SK-N-DZ (cell line): ENCODE results near the gene KCNJ1.

ENCODE experiments used
- DNase-seq: peaks from one replicate; pipeline ENCODE4 v3.0.0-alpha.2; 2015; ENCODE audit warnings: low spot score

Gene KCNJ1

DNA sequence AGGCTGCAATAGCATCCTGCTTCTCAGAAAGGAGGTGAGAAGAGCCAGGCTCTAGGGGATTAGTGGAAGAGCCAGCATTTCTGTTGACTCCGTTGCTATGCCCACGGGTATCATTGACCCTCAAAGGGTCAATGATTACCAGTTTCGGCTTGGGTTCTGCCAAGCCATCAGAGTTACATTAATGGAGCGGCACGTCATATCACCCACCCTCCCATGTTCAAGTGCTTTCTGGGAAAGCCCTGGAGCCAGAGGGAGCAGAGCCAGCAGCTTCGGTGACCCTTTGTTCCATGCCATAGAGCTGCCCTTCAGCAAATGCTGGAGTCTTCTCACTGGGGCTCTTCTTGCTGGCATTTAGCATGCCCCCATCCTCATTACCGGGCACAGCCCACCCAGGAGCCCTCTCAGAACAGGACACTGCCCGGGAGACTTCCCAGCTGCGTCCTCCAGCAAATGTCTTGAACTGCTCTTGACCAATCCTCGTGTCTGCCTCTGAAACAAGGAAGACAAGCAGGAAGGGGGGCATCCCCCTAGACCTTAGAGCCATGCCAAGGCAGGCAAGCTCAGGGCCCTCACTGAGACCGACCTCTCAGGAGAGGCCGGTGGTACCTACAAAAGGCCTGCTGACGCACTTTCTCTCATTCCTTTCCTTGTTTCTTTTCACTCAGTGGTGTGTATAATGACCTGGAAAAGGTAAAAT lies 14.6 kb downstream of the KCNJ1 start:
- no peak for DNase-seq

DNA sequence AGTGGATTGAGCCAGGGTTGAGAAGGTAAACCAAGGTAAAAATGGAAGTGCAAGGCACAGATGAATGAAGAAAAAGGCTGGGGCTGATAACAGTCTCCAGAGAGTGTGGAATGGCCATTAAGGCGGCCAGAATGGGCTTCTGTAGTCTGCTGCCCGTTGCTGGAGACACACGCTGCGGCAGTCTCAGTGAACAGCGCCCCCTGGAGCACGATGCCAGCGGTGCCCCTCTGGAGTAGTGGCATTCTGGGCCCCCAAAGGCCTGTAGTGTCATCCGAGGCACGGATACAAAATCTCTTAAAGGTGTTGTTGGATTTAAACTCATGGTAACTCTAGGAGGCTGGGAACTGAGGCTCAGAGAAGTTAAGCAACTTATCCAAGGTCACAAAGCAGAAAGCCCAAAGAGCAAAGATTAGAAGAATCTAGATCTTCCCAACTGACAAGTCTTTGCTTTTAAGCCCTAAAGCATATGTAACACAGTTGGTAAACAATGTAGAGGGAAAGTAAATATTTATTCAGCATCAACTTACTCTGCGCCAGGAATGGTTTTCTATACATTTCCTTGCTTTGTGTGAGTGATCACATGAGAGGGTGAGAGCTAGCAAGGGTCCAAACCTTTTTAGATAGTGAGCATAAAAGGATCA lies 18.2 kb downstream of the KCNJ1 start:
- DNase-seq = no peak

DNA sequence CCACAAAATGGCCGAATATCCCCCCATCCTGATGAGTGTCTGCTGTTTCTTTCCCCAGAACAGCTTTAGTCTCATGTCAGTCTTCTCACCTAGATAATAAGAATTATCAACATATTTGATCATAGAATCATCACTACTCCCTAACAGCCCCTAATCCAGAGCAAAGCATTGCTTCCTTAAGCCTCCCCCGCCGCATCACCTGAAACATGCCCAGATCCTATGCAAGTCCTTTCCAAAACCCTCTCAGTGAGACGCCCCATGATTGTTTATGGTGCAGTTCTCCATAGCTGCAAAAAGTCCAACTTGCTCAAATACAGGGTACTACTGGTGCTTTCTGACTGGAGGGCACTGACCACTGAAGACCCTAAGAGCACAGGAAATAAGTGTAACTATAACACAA lies 20.1 kb downstream of the KCNJ1 start:
- no peak for DNase-seq

DNA sequence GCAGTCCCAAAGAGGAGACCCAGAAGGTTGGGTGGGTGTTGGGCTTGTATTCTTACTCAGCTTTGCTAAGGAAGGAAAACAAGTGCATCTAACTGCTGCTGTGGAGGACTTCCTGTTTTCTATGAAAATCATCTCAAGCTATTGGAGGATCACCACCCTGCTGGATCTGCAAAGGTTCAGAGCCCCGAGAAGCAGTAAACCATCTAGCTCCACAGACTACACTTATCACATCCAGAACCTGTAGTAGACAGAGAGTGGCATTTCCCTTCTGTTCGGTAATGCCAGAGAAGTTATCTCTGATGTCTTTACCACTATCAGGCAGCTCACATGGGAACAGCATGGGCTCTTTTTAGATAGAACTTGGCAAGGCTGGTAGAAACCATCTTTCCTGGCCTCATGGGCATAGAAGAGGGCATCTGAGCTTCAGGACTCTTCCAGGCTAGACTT lies 21.7 kb downstream of the KCNJ1 start:
- no peak for DNase-seq

DNA sequence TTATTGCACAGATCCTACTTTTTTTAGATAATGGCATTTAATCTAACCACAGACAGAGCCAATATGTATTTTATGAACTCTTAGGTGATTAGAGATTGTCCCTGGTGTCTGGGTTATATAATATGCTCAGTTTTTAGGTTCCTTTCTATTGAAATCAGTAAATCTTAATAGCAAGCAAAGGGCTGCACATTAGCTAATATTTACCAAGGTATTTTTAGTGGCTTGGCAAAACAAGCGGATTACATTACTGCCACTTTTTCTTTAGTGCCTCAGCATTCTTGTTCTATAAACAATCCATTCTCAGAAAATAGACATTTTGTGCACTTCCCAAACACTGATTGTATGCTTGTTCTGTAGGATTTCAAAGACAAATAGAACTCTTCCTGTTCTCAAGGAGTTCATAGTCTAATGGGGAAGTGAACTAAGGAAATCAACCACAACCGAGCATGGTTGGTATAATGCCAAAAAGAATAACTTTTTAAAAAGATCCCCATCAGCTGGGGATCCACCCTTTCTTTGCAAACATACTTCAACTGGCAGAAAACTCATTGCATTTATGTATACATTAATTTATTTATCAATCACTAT lies 23.8 kb downstream of the KCNJ1 start:
- no peak for DNase-seq

DNA sequence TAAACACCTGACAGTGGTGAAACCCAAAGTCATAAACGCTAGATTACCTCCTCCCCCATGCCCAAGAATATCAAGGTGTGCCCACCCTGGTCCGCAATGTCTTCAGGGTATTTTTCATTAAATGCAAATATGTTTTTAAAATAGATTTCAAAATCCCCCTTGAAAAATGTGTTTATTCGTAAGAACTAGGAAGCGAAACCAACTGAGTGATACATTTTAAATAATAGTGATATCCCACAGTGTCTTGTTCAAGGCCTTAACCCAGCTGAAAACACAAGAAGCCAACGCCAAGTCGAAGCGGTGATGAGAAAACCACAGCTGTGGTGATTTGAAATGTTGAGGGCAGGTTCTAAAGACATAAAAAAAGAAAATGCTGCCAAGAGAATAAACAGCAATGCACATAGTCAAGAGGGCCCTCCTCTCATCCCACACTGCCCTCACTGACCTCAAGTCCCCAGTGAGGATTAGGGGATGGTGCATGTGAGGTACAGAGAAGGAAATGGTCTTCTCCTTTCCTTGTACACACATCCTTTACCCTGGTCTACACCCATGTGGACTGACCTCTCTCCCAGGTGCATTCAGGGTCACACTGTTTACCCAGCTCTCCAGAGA lies 25.5 kb downstream of the KCNJ1 start:
- no peak for DNase-seq

DNA sequence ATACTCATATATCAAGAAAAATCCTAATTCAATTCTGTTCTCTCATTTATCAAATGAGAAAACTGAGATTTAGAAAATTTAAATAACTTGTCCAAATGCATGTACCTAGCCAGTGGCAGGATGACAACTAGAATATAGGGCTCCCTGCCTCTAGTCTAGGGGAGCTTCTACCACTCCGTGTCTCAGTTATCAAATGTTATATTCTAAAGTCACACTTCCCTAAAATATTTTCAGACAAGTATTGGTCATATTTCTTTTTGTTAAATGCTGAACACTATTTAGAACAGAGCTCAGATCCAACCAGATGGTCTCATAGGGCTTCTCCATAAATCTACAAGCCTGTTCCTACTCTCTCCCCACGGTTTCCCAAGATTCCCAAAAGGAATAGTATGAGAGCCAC lies 26.3 kb downstream of the KCNJ1 start:
- DNase-seq = no peak

DNA sequence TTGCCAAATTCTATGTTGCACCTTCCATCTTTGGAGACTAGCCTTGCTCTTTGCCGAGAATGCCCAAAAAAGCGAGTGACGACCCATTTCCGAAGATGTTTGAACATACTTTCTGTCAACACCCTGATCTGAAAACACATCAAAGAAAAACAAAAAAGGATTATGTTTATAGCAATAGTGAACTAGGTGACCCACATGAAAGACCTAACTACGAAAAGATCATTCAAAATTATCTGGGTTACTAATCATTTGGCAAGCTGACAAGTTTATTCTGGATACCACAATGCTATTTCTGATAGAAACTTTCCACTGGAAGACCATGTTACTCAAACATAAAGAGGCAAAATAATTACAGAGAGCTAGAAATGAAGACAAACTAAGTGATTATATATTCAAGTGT lies 27.0 kb downstream of the KCNJ1 start:
- no peak for DNase-seq

DNA sequence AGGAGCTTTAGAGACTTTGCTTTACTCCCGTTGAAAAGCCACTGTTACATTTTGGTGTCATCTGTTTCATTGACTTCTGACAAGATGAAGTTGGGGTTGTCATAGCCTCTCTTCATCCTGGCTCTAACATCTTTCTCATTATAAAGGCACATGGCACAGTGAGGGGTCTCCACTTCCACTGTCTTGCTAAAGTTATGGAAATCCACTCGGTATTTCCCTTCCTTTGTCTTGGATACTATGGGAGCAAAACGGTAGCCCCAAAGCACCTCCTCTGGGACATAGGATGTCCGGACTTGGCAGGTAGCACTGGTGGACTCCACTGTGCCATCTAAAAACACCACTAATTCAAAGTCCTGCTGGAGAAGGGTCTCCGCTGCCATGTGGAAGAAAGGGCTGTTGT lies 28.0 kb downstream of the KCNJ1 start:
- DNase-seq = no peak

DNA sequence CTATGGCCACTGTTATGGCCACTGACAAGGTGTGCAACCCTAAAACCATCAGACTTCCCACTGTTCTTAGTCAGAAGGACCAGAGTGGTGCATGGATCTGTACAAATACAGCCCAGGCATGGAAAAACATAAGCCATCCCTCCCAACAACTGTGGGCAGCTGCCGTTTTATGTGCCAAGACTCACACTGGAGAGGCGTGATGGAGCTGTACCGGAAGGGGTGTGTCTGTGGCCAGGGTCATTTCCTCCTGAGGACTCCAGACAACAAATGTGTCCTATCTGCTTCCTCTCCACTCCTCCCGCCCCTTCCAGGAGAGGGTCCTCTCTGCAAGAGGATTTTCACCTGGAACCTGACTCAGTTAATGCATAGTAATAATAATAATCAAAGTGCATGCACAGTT lies 29.5 kb downstream of the KCNJ1 start:
- no peak for DNase-seq

DNA sequence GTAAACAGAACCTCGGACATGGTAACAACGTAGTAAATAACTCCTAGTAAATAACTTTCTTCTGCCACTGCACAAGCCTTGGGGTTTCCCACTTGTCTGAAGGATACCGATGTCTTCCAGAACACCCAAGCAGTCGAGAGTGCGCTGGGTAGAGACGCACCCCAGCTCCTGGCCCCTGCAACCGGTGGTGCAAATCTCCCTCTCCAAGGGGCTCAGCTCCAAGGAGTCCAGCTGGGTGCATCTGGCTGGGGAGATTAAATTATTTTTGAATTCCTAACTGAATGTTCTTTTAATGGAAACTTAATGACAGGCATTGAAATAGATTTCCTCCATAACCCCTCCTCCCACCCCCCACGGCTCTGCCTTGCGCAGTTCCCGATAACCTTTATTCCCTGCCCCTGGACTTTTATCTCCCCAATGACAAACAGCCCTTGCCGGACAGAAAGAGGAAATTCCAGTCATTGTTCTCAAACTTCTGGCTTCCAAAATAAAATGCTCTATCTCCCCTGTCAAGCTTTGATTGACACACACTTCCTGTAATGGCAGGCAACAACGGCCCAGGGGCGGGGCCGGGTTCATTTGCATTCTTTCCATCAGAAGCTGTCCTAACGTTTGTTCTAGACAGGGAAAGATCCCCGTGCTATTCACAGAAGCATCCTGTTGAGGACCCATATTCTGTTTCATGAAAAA lies 31.2 kb downstream of the KCNJ1 start:
- DNase-seq = no peak

DNA sequence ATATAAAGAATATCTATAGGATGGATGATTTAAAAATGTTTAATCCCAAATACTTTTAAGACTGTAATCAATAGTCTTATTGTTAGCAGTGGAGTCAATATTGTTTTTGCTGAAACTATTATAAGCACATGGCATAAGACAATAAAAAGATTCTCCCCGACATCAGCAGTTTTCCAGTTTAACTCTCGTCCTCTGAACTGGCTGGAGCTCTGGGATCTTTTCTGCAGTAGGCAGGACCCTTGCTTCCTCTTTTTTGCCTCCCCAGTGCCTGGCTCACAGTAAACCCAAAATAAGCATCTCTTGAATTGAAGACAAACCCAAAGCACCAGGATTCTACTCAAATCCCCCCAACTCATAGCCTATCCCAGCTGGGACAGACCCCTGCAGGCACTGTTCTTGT lies 32.9 kb downstream of the KCNJ1 start:
- DNase-seq = no peak

DNA sequence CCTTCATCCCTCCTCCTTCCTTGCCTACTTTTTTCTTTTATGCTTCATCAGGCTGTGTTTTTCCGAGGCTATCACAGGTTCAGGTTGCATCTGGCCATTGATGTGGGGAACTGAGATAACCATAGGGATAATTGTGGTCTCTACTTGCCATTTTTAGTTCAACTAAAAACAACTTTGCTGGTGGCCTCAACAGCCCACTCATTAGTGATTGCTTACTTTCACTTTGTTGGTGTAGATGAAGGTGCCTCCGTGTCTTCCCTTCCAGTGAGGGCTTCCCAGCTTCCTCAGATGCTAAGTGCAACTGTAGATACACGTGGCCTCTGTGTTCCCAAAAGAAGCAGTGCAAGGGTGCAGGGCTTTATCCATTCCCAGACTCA lies 35.0 kb downstream of the KCNJ1 start:
- DNase-seq = no peak

DNA sequence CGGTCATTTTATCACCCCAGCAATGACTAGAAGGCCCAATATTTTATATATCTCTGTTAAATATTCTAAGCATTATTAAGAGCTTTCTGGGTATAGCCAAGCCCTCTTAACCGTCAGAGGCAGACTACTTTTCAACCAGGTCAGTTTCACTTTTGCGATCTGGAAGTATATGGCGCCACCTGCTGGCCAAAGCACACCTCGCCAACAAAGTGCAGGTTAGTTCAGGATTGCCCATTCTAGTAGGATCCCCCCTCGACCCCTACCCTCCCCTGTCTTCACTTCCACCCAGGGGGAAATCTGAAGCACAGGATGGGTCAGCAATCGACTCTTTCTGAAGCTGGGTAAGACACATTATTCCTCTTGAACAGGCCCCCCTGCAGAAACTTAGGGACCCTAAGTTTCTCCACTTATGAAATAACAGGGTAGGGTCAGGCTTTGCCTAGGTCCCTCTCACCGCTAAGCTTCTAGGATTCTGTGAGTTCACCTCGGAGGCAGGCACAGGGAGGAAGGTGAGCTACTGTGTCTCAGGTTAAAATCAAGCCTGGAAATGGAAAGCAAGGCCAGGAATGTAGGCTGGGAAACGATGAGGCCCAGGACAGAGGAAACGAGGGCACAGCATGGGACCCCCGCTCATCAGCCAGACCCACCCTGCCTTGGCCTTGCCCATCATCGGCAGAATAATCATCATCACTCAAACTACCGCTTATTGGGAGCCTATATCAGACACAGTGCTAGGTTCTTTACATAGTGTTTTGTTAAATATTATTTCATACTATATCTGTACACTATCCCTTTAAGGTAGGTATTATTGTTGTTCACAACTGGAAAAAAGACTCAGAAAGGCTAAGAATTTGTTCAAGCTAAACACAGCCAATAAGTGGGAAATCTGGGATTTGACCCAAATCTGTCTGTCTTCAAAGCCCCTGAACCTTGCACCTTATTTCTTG lies 35.6 kb downstream of the KCNJ1 start:
- DNase-seq = peak; percentile 42

DNA sequence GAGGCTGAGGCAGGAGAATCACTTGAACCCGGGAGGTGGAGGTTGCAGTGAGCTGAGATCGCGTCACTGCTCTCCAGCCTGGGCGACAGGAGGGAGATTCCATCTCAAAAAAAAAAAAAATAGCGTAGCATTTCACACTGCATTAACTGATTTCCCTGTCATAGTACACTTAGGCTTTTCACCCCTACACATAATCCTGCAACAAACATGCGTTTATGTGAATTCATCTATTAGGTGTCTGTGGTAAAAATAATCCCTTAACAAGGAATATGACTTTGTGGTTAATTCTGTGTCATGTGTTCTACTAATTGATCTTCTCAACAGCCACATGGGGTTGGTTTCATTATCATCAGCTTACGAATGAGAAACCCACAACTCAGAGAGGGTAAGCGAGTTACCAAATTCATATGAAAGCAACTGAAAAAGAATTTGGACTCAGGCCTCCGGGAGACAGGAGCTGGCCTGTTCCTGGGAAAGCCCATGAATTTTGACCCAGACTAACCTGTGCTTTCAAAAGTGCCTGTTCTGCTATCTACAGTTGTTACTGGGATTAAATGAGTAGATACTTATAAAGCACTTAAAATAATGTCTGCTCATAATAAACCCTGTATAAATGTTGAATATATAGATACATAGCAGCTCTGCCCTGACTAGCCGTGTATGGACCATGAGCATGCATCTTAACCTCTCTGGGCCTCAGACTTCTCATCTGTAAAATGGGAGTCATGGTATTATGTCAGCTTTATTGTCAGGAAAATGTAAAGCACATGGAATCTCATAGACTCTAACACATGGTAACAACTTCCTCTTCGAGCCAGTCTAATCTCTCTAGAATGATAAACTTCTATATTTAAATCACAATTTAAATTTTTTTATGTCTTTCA lies 36.6 kb downstream of the KCNJ1 start:
- no peak for DNase-seq

DNA sequence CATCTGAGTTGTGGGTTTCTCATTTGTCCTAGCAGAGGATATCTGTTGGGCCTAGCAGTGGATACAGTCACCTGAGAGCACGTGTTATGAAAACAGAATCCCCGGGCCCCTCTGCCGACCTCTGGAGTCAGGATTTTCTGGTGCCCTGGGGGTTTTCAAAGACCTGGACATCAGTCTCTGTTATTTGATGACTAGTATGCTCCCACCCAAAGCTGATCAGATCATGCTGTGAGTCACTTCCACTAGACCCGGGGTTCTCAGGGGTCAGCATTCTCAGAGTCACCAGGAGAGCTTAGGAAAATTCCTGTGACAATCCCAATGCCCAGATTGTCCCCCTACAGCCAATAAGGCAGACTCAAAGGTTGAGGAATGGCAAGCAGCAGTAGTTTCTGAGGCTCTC lies 38.7 kb downstream of the KCNJ1 start:
- no peak for DNase-seq

DNA sequence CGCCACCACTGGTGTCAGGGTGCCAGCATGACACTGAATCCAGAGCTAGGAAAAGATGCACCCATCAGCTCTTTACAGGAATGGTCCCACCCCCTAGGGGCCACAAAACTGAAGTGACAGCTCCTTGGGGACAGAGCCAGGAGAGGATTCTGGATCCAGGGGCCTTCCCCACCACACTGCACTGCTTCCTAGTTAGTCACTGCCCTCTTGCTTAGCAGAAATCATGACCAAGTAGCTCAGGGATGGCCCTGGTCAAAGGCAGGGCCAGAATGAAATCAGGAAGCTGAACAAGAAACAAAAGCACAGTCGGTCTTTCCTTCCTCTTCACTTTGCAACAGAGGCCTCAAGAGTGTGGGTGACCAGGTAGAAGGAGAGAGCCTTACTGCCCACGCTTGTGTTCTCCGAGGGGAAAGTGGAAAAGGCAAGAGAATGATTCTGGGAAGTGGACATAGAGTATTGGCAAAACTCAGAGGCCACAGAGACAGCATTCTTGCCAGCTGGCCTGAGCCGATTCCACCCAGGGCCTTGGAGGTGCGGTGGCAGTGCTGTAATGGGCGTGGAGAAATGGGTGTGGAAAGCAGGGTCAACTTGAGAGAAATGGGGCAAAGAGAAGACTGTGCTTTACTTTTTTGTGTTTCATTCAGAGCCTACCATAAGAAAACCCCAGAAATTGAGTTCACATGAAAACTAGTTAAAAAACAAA lies 39.8 kb downstream of the KCNJ1 start:
- no peak for DNase-seq

DNA sequence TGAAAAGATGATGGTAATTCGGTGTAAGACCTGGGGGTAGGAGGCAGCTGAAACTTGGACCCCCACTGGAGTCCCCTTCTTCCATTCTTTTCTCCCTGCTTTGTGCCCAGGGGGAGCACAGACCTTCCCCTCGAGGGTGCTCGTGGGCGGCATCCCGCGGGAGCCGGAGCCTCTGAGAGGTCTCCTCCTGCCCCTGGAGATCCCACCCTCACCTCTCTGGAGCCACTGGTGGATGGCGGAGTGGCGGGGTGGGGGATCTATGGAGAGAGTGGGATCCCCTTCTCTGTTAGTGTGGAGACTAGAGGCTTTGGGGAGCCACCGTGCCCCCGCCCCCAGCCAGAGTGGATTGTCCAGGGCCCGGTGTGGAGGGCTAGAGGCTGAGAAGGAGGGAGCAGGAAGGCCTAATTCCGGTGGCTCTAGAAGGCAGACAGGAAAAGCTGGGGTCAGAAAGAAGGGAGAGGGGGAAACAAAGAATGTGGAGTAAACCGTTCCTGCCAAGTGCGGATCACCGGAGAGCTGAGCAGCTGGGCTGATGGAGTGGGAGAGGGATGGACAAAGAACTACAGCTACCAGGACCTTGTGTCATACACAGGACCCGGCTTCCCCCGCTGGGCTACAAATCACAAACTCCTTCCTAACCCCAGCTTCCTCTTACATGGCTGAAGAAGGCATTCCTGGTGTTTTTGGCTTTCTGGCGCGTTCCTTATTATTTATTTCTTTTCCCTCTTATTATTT lies 41.9 kb downstream of the KCNJ1 start:
- no peak for DNase-seq
